ENCODE results near the gene HAAO. TPM values are rescaled to one million over a fixed set of nuclear protein-coding genes. Genes with fewer than 3 reads are reported as not detected.

HAAO gene
- total and polyA plus RNA-seq, 2 of the 8 experiments (the other 6 are each of a cell fraction or from before 2014, with no cell fraction given) = 2.5 to 7.0 TPM

- no peaks in the 10 kb centered on the region for H3K36me3 ChIP-seq (ENCODE audit: control insufficient read depth in 2 of 4, insufficient read depth in 4 of 4, low read length in 3 of 4)
- H3K56ac ChIP-seq (replicated peaks; ENCODE audit: insufficient read length, low read depth, low read length) = no peak overlapping the region
- ChIA-PET POLR2A (ENCODE audit: partially characterized antibody) (interaction anchor here (2.2 kb wide), 1 partner anchor 18 kb away, joined by 8 read pairs; no protein-coding TSS in a partner anchor), CTCF (ENCODE audit: partially characterized antibody) (interaction anchor here (0.6 to 12.3 kb wide), 51 partner anchors 9 to 742 kb away, joined by 3 to 137 read pairs (median 4); no protein-coding TSS in a partner anchor)
- no peak overlapping the region for H3K14ac ChIP-seq (ENCODE audit: insufficient read length)
- no peak for FAIRE-seq
- no peak overlapping the region for H3K9ac ChIP-seq (replicated peaks in 1 of 4; ENCODE audit: extremely low read depth in 1 of 4, low read depth in 3 of 4, low read length in 3 of 4)
- no peaks in the 10 kb centered on the region for H3K23me2 ChIP-seq (ENCODE audit: low read depth, low read length)
- no peaks in the 10 kb centered on the region; a peak in 2 of 7 replicates for H3K4me1 ChIP-seq (replicated peaks in 1 of 4; ENCODE audit: control insufficient read depth in 3 of 4, insufficient read depth in 4 of 4, low read length in 3 of 4)
- 43% methylated on average over 47 of the region's 47 CpGs; no CpG with 5 or more reads in 1 of the 2 experiments for WGBS, 2 experiments (ENCODE audit: extremely low coverage in 1 of 2, insufficient coverage in 1 of 2, insufficient read length in 1 of 2, insufficient replicate concordance in 2 of 2, low coverage in 1 of 2, low lambda C conversion rate in 2 of 2, missing lambda C conversion rate in 1 of 2)
- H3K4me3 ChIP-seq (ENCODE audit: extremely low read depth in 1 of 4, insufficient read depth in 2 of 4, low read depth in 3 of 4, low read length in 4 of 4) = peak overlapping the region in 1 of 4 experiments; percentile 45; a peak in 2 of 8 replicates
- no peaks in the 10 kb centered on the region for H4K20me1 ChIP-seq (replicated peaks in 1 of 2; ENCODE audit: control insufficient read depth in 1 of 2, insufficient read depth in 2 of 2, low read length in 2 of 2)
- peak overlapping the region; percentile 88; the same call in 1 of the 2 replicates for H2AFZ ChIP-seq (ENCODE audit: low read length)
- H3K18ac ChIP-seq (ENCODE audit: extremely low read depth, low read length) = no peak overlapping the region
- H3K4ac ChIP-seq (replicated peaks; ENCODE audit: insufficient read length, low read depth, low read length) = no peak overlapping the region
- H3K4me2 ChIP-seq (ENCODE audit: insufficient read depth in 1 of 2, low read depth in 2 of 2, low read length in 2 of 2) = peak overlapping the region; percentile 1 to 67; a peak in 3 of 4 replicates
- H4K5ac ChIP-seq (ENCODE audit: insufficient read length, low read depth, low read length) = no peak overlapping the region
- no peaks in the 10 kb centered on the region for H3K9me3 ChIP-seq (ENCODE audit: insufficient read depth in 2 of 2, low read depth in 1 of 2, low read length in 1 of 2)
- H3K27me3 ChIP-seq (replicated peaks in 1 of 4; ENCODE audit: control insufficient read depth in 3 of 4, extremely low read depth in 1 of 4, insufficient read depth in 3 of 4, low read length in 3 of 4) = peaks cover 0 to 9% (median 5%) of the 10 kb centered on the region in 4 experiments; a peak in 5 of 7 replicates
- no peak overlapping the region for H4K91ac ChIP-seq (replicated peaks; ENCODE audit: insufficient read length, low read length)
- no peak overlapping the region for H2BK5ac ChIP-seq (ENCODE audit: low read depth, low read length)
- no peak overlapping the region for H2BK12ac ChIP-seq (ENCODE audit: low read depth, low read length)
- H2AK5ac ChIP-seq (ENCODE audit: low read depth, low read length) = no peak overlapping the region
- no peak overlapping the region for H3K27ac ChIP-seq (ENCODE audit: low read depth, low read length)
- no peak overlapping the region for H2BK20ac ChIP-seq (ENCODE audit: low read length)
- H2BK15ac ChIP-seq (ENCODE audit: low read length) = no peak overlapping the region
- no peaks in the 10 kb centered on the region for H3K79me1 ChIP-seq (ENCODE audit: low read depth, low read length)
- H2BK120ac ChIP-seq (replicated peaks; ENCODE audit: low read depth, low read length) = no peak overlapping the region
- H3K23ac ChIP-seq (ENCODE audit: insufficient read length) = no peak overlapping the region
- no peaks in the 10 kb centered on the region for H3K79me2 ChIP-seq (ENCODE audit: control insufficient read depth in 1 of 2, insufficient read depth in 2 of 2, low read length in 2 of 2)
- peak; percentile 43 to 97 for DNase-seq (ENCODE audit: low read depth in 1 of 2, low spot score in 2 of 2)
- H4K8ac ChIP-seq (ENCODE audit: extremely low read depth, insufficient read depth, low read length) = no peak overlapping the region
- TF ChIP-seq ATF3 (IDR thresholded peaks at IDR 0.05; ENCODE audit: insufficient read depth, low read depth, low read length) (no peak), FOSL1 (IDR thresholded peaks at IDR 0.05; ENCODE audit: insufficient read depth, low read depth, low read length) (no peak), CTCF (IDR thresholded peaks at IDR 0.05; ENCODE audit: control extremely low read depth in 1 of 3, insufficient read depth in 1 of 3, low read depth in 1 of 3, low read length in 3 of 3) (peak; percentile 90 to 95 (median 94)), CBX8 (IDR thresholded peaks at IDR 0.05; ENCODE audit: borderline replicate concordance, low read depth, low read length) (no peak), POLR2A (IDR thresholded peaks at IDR 0.05; ENCODE audit: control extremely low read depth in 1 of 2, low read depth in 2 of 2, low read length in 2 of 2) (no peak), E2F6 (IDR thresholded peaks at IDR 0.05) (no peak), SRF (IDR thresholded peaks at IDR 0.05; ENCODE audit: low read depth, low read length) (no peak), ZNF274 (IDR thresholded peaks at IDR 0.05; ENCODE audit: borderline replicate concordance, extremely low read depth, low read length) (no peak)
These were observed 35.5 kb upstream of the HAAO start for GRCh38 chr2:42827647-42828486.

Measured in H1 (cell line).